Left ventricle myocardium inferior (tissue), 1 donor: ENCODE measurements around the gene RELCH. TPM values are rescaled to one million over a fixed set of nuclear protein-coding genes. Genes with fewer than 3 reads are reported as not detected.

ENCODE experiments used
- DNase-seq: peaks from one replicate; pipeline ENCODE4 v3.0.0-alpha.2; 2020
- H3K27ac ChIP-seq: fragments of 200-600 bp; replicated peaks from 2 replicates; pipeline ENCODE4 v1.8.0; 2021
- H3K27me3 ChIP-seq: fragments of 200-600 bp; 2 replicates; pipeline ENCODE4 v1.8.0; 2021; ENCODE audit warnings: low read depth
- H3K36me3 ChIP-seq: fragments of 200-600 bp; 2 replicates; pipeline ENCODE4 v1.8.0; 2021
- H3K4me1 ChIP-seq: fragments of 200-600 bp; 2 replicates; pipeline ENCODE4 v1.8.0; 2021
- H3K4me3 ChIP-seq: fragments of 200-600 bp; 2 replicates; pipeline ENCODE4 v1.8.0; 2021; ENCODE audit warnings: mild to moderate bottlenecking, moderate library complexity
- H3K9me3 ChIP-seq: fragments of 200-600 bp; replicated peaks from 2 replicates; pipeline ENCODE4 v1.8.0; 2021
- CTCF ChIP-seq: fragments of 200-600 bp; IDR thresholded peaks from 2 replicates; pipeline ENCODE4 v1.8.0; 2021; ENCODE audit warnings: antibody characterized with exemption, mild to moderate bottlenecking, borderline replicate concordance
- intact Hi-C: fragments of 100-400 bp; cut with micrococcal nuclease; formaldehyde crosslinking; loops from one replicate; pipeline ENCODE4 v1.11.0; 2022
- total RNA-seq: library from RNA; stranded (reverse); fragmentation: NEBNext Ultra II Directional; extraction: Animal tissue kit (Norgen Biotek cat#: 25700); gene quantifications from one replicate; pipeline ENCODE4 v1.2.1, GENCODE V29; 2021
- donor health status: DM: no; HTN: yes; CAD: no; lungs with severe emphysema.

The RELCH gene
- total RNA-seq, 1 donor from 2014 or later, result 15.5 TPM

GRCh38 chr18:62210138-62210537, 23.1 kb downstream of the RELCH start:
- TF ChIP-seq CTCF, result no peak
- Histone ChIP-seq H3K27ac (no peak overlapping the region), H3K4me1 (peaks cover 7% of the 10 kb centered on the region), H3K27me3 (no peaks in the 10 kb centered on the region), H3K4me3 (no peak overlapping the region), H3K9me3 (no peaks in the 10 kb centered on the region), H3K36me3 (peaks cover 20% of the 10 kb centered on the region)
- DNase-seq, result no peak
- intact Hi-C loops, result no loop called here

GRCh38 chr18:62211325-62211828, 24.3 kb downstream of the RELCH start:
- DNase-seq, result no peak
- Histone ChIP-seq H3K4me1 (peaks cover 7% of the 10 kb centered on the region), H3K36me3 (peaks cover 20% of the 10 kb centered on the region), H3K27me3 (no peaks in the 10 kb centered on the region), H3K9me3 (no peaks in the 10 kb centered on the region), H3K27ac (no peak overlapping the region), H3K4me3 (no peak overlapping the region)
- intact Hi-C loops, result no loop called here
- TF ChIP-seq CTCF, result no peak

GRCh38 chr18:62214790-62215189, 27.7 kb downstream of the RELCH start:
- intact Hi-C loops, result no loop called here
- no peak for TF ChIP-seq CTCF
- Histone ChIP-seq H3K27me3 (no peaks in the 10 kb centered on the region), H3K4me1 (no peaks in the 10 kb centered on the region), H3K27ac (no peak overlapping the region), H3K9me3 (no peaks in the 10 kb centered on the region), H3K36me3 (peaks cover 20% of the 10 kb centered on the region), H3K4me3 (no peak overlapping the region)
- DNase-seq, result no peak

GRCh38 chr18:62224229-62224628, 37.2 kb downstream of the RELCH start:
- TF ChIP-seq CTCF, result no peak
- Histone ChIP-seq H3K36me3 (peaks cover 77% of the 10 kb centered on the region), H3K9me3 (peaks cover 10% of the 10 kb centered on the region), H3K4me1 (no peaks in the 10 kb centered on the region), H3K27ac (no peak overlapping the region), H3K27me3 (no peaks in the 10 kb centered on the region), H3K4me3 (no peak overlapping the region)
- DNase-seq, result no peak
- intact Hi-C loops, result no loop called here

GRCh38 chr18:62226047-62226446, 39.0 kb downstream of the RELCH start:
- intact Hi-C loops, result no loop called here
- H3K27me3 ChIP-seq, result no peaks in the 10 kb centered on the region
- no peak for TF ChIP-seq CTCF
- no peaks in the 10 kb centered on the region for H3K4me1 ChIP-seq
- DNase-seq, result no peak
- no peak overlapping the region for H3K27ac ChIP-seq
- H3K36me3 ChIP-seq, result peaks cover 89% of the 10 kb centered on the region
- peaks cover 10% of the 10 kb centered on the region for H3K9me3 ChIP-seq
- H3K4me3 ChIP-seq, result no peak overlapping the region
